GM12878 (cell line): ENCODE measurements around the gene GLS.

Source experiments
- BCL11A ChIP-seq: IDR thresholded peaks from 2 replicates; pipeline ENCODE4 v1.6.1; 2011; ENCODE audit warnings: low read depth, low read length
- BHLHE40 ChIP-seq, 2 experiments: fragments of 450-650 bp in 1 of 2; IDR thresholded peaks; 2 replicates each; pipeline ENCODE4 v1.6.1; 2011 to 2017; ENCODE audit warnings: low read depth in 2 of 2, borderline replicate concordance in 1 of 2, improper control_type of control experiment in 1 of 2, low read length in 1 of 2, mild to moderate bottlenecking in 1 of 2
- E2F8 ChIP-seq: fragments of 450-650 bp; IDR thresholded peaks from 2 replicates; pipeline ENCODE4 v1.6.1; 2018; ENCODE audit warnings: mild to moderate bottlenecking, low read depth, moderate library complexity; ENCODE audit not compliant: partially characterized antibody
- EP300 ChIP-seq, 2 experiments: fragments of 150-350 bp in 1 of 2; IDR thresholded peaks; 2 replicates each; pipeline ENCODE4 v1.6.1; 2011 to 2012; ENCODE audit warnings: low read depth in 2 of 2, low read length in 2 of 2, borderline replicate concordance in 1 of 2, improper control_type of control experiment in 1 of 2, inconsistent platforms in 1 of 2; ENCODE audit not compliant: control insufficient read depth in 1 of 2
- HCFC1 ChIP-seq: fragments of 150-350 bp; IDR thresholded peaks from 2 replicates; pipeline ENCODE4 v1.6.1; 2014; ENCODE audit warnings: low read length
- KAT2A ChIP-seq: conservative IDR thresholded peaks from 2 replicates; pipeline ENCODE4 v1.6.1; 2011; ENCODE audit warnings: low read depth, low read length; ENCODE audit not compliant: control insufficient read depth
- MYC ChIP-seq: IDR thresholded peaks from 2 replicates; pipeline ENCODE4 v1.6.1; 2011; ENCODE audit warnings: mild to moderate bottlenecking, low read length, moderate library complexity, inconsistent platforms; ENCODE audit not compliant: insufficient read depth, insufficient replicate concordance, insufficient read length, severe bottlenecking
- NFIC ChIP-seq: IDR thresholded peaks from 2 replicates; pipeline ENCODE4 v1.6.1; 2012; ENCODE audit warnings: low read depth, mild to moderate bottlenecking, inconsistent platforms, low read length, moderate library complexity
- POLR2AphosphoS5 ChIP-seq: IDR thresholded peaks from 2 replicates; pipeline ENCODE4 v1.6.1; 2011; ENCODE audit warnings: mild to moderate bottlenecking, low read length, inconsistent platforms
- SMAD5 ChIP-seq: IDR thresholded peaks from 2 replicates; pipeline ENCODE4 v1.6.1; 2016; ENCODE audit warnings: antibody characterized with exemption, low read depth
- TCF12 ChIP-seq: IDR thresholded peaks from 2 replicates; pipeline ENCODE4 v1.6.1; 2011; ENCODE audit warnings: low read depth, mild to moderate bottlenecking, low read length
- TCF7 ChIP-seq: IDR thresholded peaks from 2 replicates; pipeline ENCODE4 v1.6.1; 2014; ENCODE audit warnings: antibody characterized with exemption, borderline replicate concordance
- ZNF274 ChIP-seq: IDR thresholded peaks from one replicate; pipeline ENCODE4 v1.8.0; 2011; ENCODE audit not compliant: insufficient read length, insufficient read depth
- TF ChIP-seq, protein P1 (sequence below), 3 experiments: IDR thresholded peaks in 2 of 3; conservative IDR thresholded peaks in 1 of 3; 2 replicates each; pipeline ENCODE4 v1.5.1; 2011; ENCODE audit warnings: low read depth in 3 of 3, low read length in 3 of 3, mild to moderate bottlenecking in 3 of 3, control low read depth in 2 of 3, moderate library complexity in 2 of 3, inconsistent platforms in 1 of 3, mixed read lengths in 1 of 3; ENCODE audit not compliant: control insufficient read depth in 2 of 3, insufficient read depth in 1 of 3; ENCODE audit errors: extremely low read depth in 1 of 3

- TF ChIP-seq NFIC (no peak), TCF7 (no peak), MYC (no peak), POLR2AphosphoS5 (no peak), TCF12 (no peak), SMAD5 (no peak), ZNF274 (no peak), BHLHE40 (IDR thresholded peaks at IDR 0.05; ENCODE audit: borderline replicate concordance in 1 of 2, low read depth in 2 of 2, low read length in 1 of 2) (no peak), BCL11A (no peak), E2F8 (no peak), HCFC1 (no peak), KAT2A (no peak), EP300 (IDR thresholded peaks at IDR 0.05; ENCODE audit: borderline replicate concordance in 1 of 2, control insufficient read depth in 1 of 2, low read depth in 2 of 2, low read length in 2 of 2) (no peak)
- TF ChIP-seq, protein P1, sequence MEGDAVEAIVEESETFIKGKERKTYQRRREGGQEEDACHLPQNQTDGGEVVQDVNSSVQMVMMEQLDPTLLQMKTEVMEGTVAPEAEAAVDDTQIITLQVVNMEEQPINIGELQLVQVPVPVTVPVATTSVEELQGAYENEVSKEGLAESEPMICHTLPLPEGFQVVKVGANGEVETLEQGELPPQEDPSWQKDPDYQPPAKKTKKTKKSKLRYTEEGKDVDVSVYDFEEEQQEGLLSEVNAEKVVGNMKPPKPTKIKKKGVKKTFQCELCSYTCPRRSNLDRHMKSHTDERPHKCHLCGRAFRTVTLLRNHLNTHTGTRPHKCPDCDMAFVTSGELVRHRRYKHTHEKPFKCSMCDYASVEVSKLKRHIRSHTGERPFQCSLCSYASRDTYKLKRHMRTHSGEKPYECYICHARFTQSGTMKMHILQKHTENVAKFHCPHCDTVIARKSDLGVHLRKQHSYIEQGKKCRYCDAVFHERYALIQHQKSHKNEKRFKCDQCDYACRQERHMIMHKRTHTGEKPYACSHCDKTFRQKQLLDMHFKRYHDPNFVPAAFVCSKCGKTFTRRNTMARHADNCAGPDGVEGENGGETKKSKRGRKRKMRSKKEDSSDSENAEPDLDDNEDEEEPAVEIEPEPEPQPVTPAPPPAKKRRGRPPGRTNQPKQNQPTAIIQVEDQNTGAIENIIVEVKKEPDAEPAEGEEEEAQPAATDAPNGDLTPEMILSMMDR (IDR thresholded peaks at IDR 0.05 in 2 of 3, conservative IDR thresholded peaks at IDR 0.05 in 1 of 3; ENCODE audit: control insufficient read depth in 2 of 3, extremely low read depth in 1 of 3, insufficient read depth in 1 of 3, low read depth in 3 of 3, low read length in 3 of 3) = no peak
Measured at GRCh38 chr2:190854726-190855125, 25.9 kb upstream of the GLS start.
